MM.1S (cell line): ENCODE data around the gene ADAMTSL2.

Experiments used
- DNase-seq: peaks from one replicate; pipeline ENCODE4 v3.0.0-alpha.2; 2015
- H2AFZ ChIP-seq: fragments of 300-600 bp; sonication (generic); 2 replicates; pipeline ENCODE4 v1.6.0; 2016; ENCODE audit warnings: antibody characterized with exemption, low read length
- H3F3A ChIP-seq: fragments of 300-600 bp; sonication (generic); 2 replicates; pipeline ENCODE4 v1.6.1; 2016; ENCODE audit warnings: mild to moderate bottlenecking, antibody characterized with exemption, low read length, moderate library complexity, mixed read lengths; ENCODE audit not compliant: insufficient read depth
- H3K27ac ChIP-seq: fragments of 300-600 bp; sonication (generic); 2 replicates; pipeline ENCODE4 v1.5.1; 2016; ENCODE audit warnings: mild to moderate bottlenecking, low read length
- H3K27me3 ChIP-seq: fragments of 300-600 bp; sonication (generic); replicated peaks from 2 replicates; pipeline ENCODE4 v1.6.0; 2016; ENCODE audit warnings: low read length; ENCODE audit not compliant: insufficient read depth
- H3K36me3 ChIP-seq: fragments of 300-600 bp; sonication (generic); replicated peaks from 2 replicates; pipeline ENCODE4 v1.6.1; 2016; ENCODE audit warnings: mild to moderate bottlenecking, low read length, mixed read lengths; ENCODE audit not compliant: insufficient read depth
- H3K4me1 ChIP-seq: fragments of 300-600 bp; sonication (generic); 2 replicates; pipeline ENCODE4 v1.6.1; 2016; ENCODE audit warnings: low read length, mixed read lengths
- H3K4me2 ChIP-seq: fragments of 300-600 bp; sonication (generic); 2 replicates; pipeline ENCODE4 v1.6.0; 2016; ENCODE audit warnings: low read depth, low read length
- H3K4me3 ChIP-seq: fragments of 300-600 bp; sonication (generic); 2 replicates; pipeline ENCODE4 v1.5.1; 2016; ENCODE audit warnings: low read length, mixed read lengths
- H3K79me2 ChIP-seq: fragments of 300-600 bp; sonication (generic); 2 replicates; pipeline ENCODE4 v1.6.1; 2016; ENCODE audit warnings: mixed run types, low read length, mixed read lengths
- H3K9ac ChIP-seq: fragments of 300-600 bp; sonication (generic); 2 replicates; pipeline ENCODE4 v1.6.1; 2016; ENCODE audit warnings: low read length, mixed read lengths
- H3K9me2 ChIP-seq: fragments of 300-600 bp; sonication (generic); replicated peaks from 2 replicates; pipeline ENCODE4 v1.6.1; 2016; ENCODE audit warnings: mild to moderate bottlenecking, low read length, mixed read lengths; ENCODE audit not compliant: insufficient read depth
- H3K9me3 ChIP-seq: fragments of 300-600 bp; sonication (generic); replicated peaks from 2 replicates; pipeline ENCODE4 v1.6.1; 2016; ENCODE audit warnings: mild to moderate bottlenecking, low read length, mixed read lengths; ENCODE audit not compliant: insufficient read depth
- H4K20me1 ChIP-seq: fragments of 300-600 bp; sonication (generic); 2 replicates; pipeline ENCODE4 v1.6.1; 2016; ENCODE audit warnings: mild to moderate bottlenecking, low read length, moderate library complexity, mixed read lengths; ENCODE audit not compliant: insufficient read depth
- CTCF ChIP-seq: fragments of 300-600 bp; sonication (generic); IDR thresholded peaks from 2 replicates; pipeline ENCODE4 v1.5.1; 2016; ENCODE audit warnings: antibody characterized with exemption, low read length, mixed read lengths
- EZH2 ChIP-seq: fragments of 300-600 bp; sonication (generic); optimal IDR thresholded peaks from 2 replicates; pipeline ENCODE3; 2017; ENCODE audit warnings: low read depth, mild to moderate bottlenecking, antibody characterized with exemption, low read length, mixed read lengths
- EZH2phosphoT487 ChIP-seq: fragments of 300-600 bp; sonication (generic); IDR thresholded peaks from 2 replicates; pipeline ENCODE4 v1.6.1; 2018; ENCODE audit warnings: antibody characterized with exemption, low read length

ADAMTSL2 gene

GRCh38 chr9:133520121-133520835 lies 14.2 kb upstream of the ADAMTSL2 start:
- peaks cover 95% of the 10 kb centered on the region for H3K27me3 ChIP-seq
- TF ChIP-seq CTCF = no peak
- no peak for TF ChIP-seq EZH2phosphoT487
- no peak for TF ChIP-seq EZH2

GRCh38 chr9:133521122-133522072 lies 13.1 kb upstream of the ADAMTSL2 start:
- no peaks in the 10 kb centered on the region for H4K20me1 ChIP-seq
- no peaks in the 10 kb centered on the region for H3F3A ChIP-seq
- no peak for DNase-seq
- no peaks in the 10 kb centered on the region for H3K79me2 ChIP-seq
- H2AFZ ChIP-seq = no peak overlapping the region
- H3K9me2 ChIP-seq = no peaks in the 10 kb centered on the region
- no peak overlapping the region for H3K4me2 ChIP-seq
- no peaks in the 10 kb centered on the region for H3K9me3 ChIP-seq
- TF ChIP-seq EZH2 (no peak), CTCF (no peak), EZH2phosphoT487 (no peak)
- no peaks in the 10 kb centered on the region for H3K4me1 ChIP-seq
- H3K9ac ChIP-seq = no peak overlapping the region
- no peak overlapping the region for H3K27ac ChIP-seq
- H3K4me3 ChIP-seq = no peak overlapping the region
- H3K27me3 ChIP-seq = peaks cover 94% of the 10 kb centered on the region
- H3K36me3 ChIP-seq = no peaks in the 10 kb centered on the region

More at GRCh38 chr9:133520121-133520835, 14.2 kb upstream of the ADAMTSL2 start:
- no peaks in the 10 kb centered on the region for H3K4me1 ChIP-seq
- H3K4me3 ChIP-seq = no peak overlapping the region
- no peaks in the 10 kb centered on the region for H3K9me2 ChIP-seq
- H3K36me3 ChIP-seq = no peaks in the 10 kb centered on the region
- no peaks in the 10 kb centered on the region for H3K9me3 ChIP-seq
- H2AFZ ChIP-seq = no peak overlapping the region
- H3K4me2 ChIP-seq = no peak overlapping the region
- no peak for DNase-seq
- no peak overlapping the region for H3K9ac ChIP-seq
- no peaks in the 10 kb centered on the region for H3K79me2 ChIP-seq
- no peaks in the 10 kb centered on the region for H3F3A ChIP-seq
- H3K27ac ChIP-seq = no peak overlapping the region
- no peaks in the 10 kb centered on the region for H4K20me1 ChIP-seq

GRCh38 chr9:133522073-133522910 lies 12.2 kb upstream of the ADAMTSL2 start:
- Histone ChIP-seq H2AFZ (no peak overlapping the region), H3K4me2 (no peak overlapping the region)

More at GRCh38 chr9:133522073-133522910, 12.2 kb upstream of the ADAMTSL2 start:
- no peak for DNase-seq
- H3F3A ChIP-seq = no peaks in the 10 kb centered on the region
- H3K36me3 ChIP-seq = no peaks in the 10 kb centered on the region
- peaks cover 94% of the 10 kb centered on the region for H3K27me3 ChIP-seq
- H3K9me2 ChIP-seq = no peaks in the 10 kb centered on the region
- H3K4me1 ChIP-seq = no peaks in the 10 kb centered on the region
- TF ChIP-seq CTCF = no peak
- no peak for TF ChIP-seq EZH2phosphoT487
- TF ChIP-seq EZH2 = no peak
- no peak overlapping the region for H3K27ac ChIP-seq
- H3K4me3 ChIP-seq = no peak overlapping the region
- H3K9me3 ChIP-seq = no peaks in the 10 kb centered on the region
- H3K9ac ChIP-seq = no peak overlapping the region
- H3K79me2 ChIP-seq = no peaks in the 10 kb centered on the region
- H4K20me1 ChIP-seq = no peaks in the 10 kb centered on the region
